ENCODE results near the gene DPP10.

GRCh38 chr2:115057473-115057872 lies 615.0 kb downstream of the DPP10 start:
- TF ChIP-seq CTCF (IDR thresholded peaks at IDR 0.05; ENCODE audit: insufficient read depth, low read depth, low read length) (no peak), EZH2 (IDR thresholded peaks at IDR 0.05; ENCODE audit: insufficient read depth, low read length) (no peak)
